GM19395 (cell line): ENCODE data around the gene GIMAP8.
"Not testable (repeated sequence)": the region's sequence is repeated elsewhere in the genome, so short reads cannot be mapped to it uniquely, and the experiment has no call there.

Source experiments
- ATAC-seq: cut with Tn5 transposase; IDR thresholded peaks from one replicate; pipeline ENCODE4 v1.9.1; 2021; ENCODE audit warnings: mild to moderate bottlenecking, moderate library complexity; ENCODE audit not compliant: unreplicated experiment

GIMAP8 gene

GRCh38 chr7:150507947-150508602 lies 57.6 kb downstream of the GIMAP8 start:
- no peak for ATAC-seq

DNA sequence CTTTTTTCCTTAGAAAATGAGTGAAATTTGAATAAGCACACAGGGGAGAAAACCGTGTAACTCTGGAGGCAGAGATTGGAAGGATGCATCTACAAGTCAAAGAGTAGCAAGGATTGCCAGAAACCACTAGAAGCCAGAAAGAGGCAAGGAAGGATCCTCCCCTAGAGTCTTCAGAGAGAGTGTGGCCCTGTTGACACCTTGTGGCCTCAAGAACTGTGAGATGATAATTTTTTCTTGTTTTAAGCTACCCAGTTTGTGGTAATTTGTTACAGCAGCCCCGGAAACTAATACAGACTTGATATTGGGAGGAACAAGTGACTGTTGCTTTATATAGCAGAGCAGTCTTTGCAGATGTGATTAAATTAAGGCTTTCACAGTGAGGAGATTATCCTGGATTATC lies 60.6 kb downstream of the GIMAP8 start:
- no peak for ATAC-seq

- no peak for ATAC-seq
Measured at GRCh38 chr7:150513758-150514157, 63.3 kb downstream of the GIMAP8 start.

DNA sequence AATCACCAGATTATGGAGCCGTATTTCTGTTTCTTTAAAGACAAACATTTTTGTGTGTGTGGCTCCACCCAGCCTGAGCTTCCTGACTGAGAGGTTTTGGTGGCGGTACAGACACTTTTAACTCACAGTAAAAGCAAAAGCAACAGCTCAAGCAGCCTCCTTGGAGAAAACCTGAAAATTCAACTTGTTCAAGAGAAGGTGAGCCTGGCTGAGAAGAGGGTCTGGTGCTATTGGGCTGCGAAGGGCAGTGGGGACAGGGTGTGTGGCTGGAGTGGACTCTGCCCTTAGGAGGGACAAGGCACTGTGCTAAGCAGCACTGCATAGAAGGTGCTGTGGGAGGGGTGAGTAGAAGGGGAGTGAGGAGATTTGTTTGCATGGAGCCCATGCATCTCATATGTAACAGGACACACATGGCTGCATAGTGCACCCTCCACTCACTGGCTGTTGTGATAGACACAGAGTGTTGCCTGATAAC lies 64.4 kb downstream of the GIMAP8 start, which contains the start of gene GIMAP7:
GIMAP7 (plus strand) TSS at position 125 of the 475 bp plus-strand sequence. CDS start 5,103 bp downstream, outside the sequence.
- peak; percentile 71 for ATAC-seq

DNA sequence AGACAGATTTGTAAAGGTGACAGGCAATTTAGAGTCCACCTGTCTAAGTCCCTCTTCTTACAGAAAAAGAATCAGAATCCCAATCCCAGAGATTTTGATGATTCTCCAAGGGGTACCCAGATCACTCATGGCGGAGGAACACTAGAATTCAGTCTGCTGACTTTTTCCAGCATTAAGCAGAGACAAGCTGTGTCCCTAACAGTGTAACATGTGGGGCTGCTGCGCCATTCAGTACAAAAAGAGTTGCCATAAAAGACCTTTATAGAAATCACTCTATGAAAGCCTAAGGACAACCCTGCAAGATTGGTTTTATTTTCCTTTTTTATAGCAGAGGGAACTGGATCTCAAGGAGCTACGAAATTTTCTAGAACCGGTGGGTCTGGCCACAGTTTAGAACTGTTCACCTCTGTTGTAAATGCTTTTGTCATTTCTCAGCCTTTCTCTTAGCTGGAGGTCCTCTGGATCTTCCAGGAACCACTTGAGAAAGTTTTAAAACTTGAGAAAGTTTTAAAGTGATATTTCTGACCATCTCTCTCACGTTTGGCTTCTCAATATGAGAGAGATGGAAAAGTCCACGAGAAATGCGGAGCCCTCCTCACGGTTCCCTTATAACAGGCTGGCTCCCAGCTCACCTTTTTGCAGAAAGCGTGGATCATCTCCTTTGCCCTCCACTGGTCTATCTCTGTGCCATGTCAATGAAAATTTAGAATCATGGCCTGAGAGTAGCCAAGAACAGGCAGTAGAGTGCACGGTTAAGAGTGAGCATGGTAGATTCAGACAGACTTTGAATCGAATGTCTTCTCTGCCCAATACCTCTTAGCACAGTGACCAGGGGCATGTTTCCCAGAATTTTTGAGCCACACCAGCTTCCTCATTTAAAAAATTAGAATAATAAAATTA lies 65.1 kb downstream of the GIMAP8 start:
- peak; percentile 39 for ATAC-seq

GRCh38 chr7:150516956-150517745 lies 66.7 kb downstream of the GIMAP8 start:
- no peak for ATAC-seq

GRCh38 chr7:150519310-150519709 lies 68.9 kb downstream of the GIMAP8 start:
- no peak for ATAC-seq

DNA sequence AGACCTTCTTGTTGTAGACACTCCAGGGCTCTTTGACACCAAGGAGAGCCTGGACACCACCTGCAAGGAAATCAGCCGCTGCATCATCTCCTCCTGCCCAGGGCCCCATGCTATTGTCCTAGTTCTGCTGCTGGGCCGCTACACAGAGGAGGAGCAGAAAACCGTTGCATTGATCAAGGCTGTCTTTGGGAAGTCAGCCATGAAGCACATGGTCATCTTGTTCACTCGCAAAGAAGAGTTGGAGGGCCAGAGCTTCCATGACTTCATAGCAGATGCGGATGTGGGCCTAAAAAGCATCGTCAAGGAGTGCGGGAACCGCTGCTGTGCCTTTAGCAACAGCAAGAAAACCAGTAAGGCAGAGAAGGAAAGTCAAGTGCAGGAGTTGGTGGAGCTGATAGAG lies 69.7 kb downstream of the GIMAP8 start:
- no peak for ATAC-seq

GRCh38 chr7:150522931-150523330 lies 72.5 kb downstream of the GIMAP8 start:
- not testable (repeated sequence) for ATAC-seq

- ATAC-seq = no peak
Measured at GRCh38 chr7:150524018-150524417, 73.6 kb downstream of the GIMAP8 start.
